Superior temporal gyrus (tissue), 1 donor: ENCODE results near the gene MCRS1.

Experiments
- DNase-seq: peaks from one replicate; pipeline ENCODE4 v3.0.0-alpha.2; 2016; ENCODE audit errors: extremely low spot score

The MCRS1 gene

DNA sequence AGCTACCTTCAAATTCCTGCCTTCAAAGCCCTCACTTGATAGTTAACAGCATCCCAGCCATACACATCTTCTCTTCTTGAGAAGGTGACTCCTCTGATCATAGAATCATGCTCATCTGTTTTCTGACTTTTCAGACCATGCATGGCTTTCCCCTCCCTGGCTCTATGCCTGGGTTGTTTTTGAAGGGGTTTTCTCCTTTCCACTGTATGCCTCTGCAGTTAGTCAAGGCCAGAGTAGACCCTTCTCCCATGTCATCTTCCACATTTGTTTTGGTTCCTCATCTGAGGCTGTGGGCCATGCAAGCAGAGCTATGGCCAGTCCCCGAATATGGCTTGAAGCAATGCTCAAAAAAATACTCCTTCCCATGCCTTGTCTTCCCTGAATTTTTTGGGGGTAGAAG lies 14.3 kb upstream of the MCRS1 start:
- no peak for DNase-seq

DNA sequence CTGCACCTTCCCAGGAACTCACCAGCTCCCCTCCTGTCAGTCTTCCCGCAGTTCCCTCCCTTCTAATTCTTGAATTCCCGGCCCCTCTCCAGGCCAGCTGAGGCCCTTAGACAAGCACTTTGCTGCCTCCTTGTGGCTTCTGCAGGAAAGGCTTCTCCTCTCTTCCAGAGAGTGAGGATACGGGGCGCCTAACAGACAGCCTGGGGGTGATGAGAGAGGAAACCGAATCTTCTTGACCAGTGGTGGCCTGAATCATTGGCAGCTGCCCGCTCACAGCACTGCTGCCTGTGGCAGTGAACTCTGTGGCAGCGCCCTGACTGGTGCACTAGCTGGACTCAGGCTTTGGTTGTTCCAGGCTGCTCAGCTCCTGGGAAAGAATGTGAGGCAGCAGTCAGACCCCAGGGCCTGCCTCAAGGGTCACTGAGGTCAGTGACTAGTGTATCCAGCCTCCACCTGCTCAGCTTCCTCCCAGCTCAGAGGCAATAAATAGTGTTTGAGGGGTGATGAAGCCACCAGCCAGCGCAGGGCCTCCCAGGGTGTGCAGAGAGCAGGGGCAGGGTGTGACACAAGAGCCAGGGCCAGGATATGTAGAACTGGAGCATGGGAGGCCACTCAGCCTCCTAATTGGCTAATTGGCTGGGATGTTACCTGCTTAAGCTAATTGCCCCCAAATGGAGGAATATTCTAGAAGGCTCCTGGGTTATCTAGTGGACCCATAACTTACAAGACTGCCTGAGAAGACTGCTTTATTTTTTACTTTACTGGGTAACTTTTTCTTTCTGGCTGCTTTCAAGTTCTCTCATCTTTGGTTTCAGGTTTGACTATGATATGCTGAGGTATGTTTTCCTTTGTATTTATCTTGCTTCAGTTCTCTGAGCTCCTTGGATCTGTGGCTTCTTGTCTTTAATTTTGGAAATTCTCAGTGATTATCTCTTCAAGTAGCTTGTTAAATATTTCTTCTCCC lies 12.9 kb upstream of the MCRS1 start:
- peak; percentile 89 for DNase-seq

- no peak for DNase-seq
Measured at GRCh38 chr12:49578471-49579112, 10.7 kb upstream of the MCRS1 start.

- no peak for DNase-seq
Measured at GRCh38 chr12:49577589-49578315, 9.8 kb upstream of the MCRS1 start.

GRCh38 chr12:49568442-49569162 lies 660 bp upstream of the MCRS1 start:
- DNase-seq: no peak

GRCh38 chr12:49567302-49567610 lies 686 bp downstream of the MCRS1 start:
- no peak for DNase-seq

GRCh38 chr12:49566361-49566760 lies 1.6 kb downstream of the MCRS1 start:
- DNase-seq: no peak

- DNase-seq: no peak
Measured at GRCh38 chr12:49565406-49566265, 2.3 kb downstream of the MCRS1 start.

- peak; percentile 54 for DNase-seq
Measured at GRCh38 chr12:49564686-49565405, 3.1 kb downstream of the MCRS1 start.

DNA sequence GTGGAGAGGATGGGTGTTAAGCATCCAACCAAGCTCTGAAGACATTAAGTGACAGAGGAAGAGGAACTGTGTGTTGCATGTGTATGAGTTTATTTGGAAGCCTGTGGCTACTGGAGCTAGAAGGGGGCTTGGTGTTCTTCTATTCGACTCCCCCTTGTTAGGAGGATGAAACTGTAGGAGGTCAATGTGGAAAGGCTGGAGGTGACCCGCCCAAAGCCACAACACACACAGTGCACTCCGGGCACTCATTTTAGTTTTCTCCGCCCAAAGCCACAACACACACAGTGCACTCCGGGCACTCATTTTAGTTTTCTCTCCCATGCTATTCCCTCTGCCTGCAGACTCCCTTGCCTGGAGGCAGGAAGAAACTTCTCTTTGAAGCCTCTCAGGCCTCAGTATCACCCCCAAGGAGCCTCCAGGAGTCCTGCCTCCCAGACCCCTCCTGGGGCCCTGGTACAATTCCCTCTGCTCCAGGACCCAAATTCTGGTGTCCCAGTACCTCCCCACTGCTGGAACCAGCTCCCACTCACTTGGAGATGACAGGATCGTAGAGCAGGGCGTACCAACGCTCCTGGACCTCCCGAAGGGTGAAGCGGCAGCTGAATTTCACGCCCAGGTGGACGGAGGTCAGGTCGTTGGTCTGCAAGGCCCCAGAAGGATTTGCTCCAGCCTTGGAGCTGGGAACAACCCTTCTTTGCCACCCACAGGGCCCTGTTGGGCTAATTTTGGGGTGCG lies 3.8 kb downstream of the MCRS1 start:
- no peak for DNase-seq

GRCh38 chr12:49562831-49563230 lies 5.1 kb downstream of the MCRS1 start:
- no peak for DNase-seq

- no peak for DNase-seq
Measured at GRCh38 chr12:49562233-49562632, 5.7 kb downstream of the MCRS1 start.

- DNase-seq: no peak
Measured at GRCh38 chr12:49560695-49561094, 7.2 kb downstream of the MCRS1 start.

DNA sequence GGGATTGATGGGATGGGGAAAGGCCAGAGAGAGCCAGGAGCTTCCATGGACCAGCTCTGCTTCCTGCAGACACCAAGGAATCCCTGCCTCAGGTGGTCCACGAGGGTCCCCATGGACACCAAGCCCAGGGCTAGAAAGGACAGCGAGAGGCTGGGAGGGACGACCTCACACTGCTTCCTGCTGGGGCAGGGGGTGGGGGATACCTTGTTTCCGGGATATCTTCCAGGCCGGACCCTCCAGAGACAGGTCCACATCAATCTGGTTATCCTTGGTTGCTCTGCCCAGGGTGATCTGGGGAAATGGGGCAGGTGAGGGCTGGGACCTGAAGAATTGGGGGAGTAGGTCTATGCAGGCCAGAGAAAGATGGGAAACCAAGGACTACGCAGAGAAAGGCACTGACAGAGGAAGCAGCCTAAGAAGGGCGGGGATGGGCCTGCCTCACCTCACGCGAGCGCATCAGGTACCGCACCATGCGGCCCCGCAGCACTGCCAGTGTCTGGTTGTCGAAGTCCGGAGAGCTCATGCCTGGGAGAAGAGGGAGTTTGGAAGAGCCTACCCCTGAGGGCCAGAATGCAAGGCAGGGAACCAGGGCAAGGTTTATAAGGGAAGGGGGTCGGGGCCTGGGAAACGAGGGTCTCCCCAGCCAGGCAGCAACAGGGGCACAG lies 8.8 kb downstream of the MCRS1 start:
- no peak for DNase-seq

DNA sequence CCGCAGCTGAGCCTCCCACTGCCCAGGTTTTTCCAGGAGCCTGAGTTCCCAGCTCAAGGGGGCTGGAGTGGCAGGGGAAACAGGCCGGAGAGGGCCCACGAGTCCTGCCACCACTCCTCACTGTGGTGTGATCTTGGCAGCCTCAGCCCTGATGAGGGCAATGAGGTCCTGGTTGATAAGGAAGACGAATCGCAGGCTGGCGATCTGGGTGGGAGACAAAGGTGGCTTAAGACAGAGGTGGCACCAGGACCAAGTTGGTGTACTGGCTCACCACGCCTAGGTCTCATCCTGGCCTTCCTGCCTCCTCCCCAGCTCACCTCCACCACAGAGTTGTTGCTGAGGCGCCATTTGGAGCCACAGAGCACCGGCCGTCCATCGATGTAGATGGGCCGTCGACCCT lies 9.4 kb downstream of the MCRS1 start:
- no peak for DNase-seq

- no peak for DNase-seq
Measured at GRCh38 chr12:49557917-49558215, 10.1 kb downstream of the MCRS1 start.

GRCh38 chr12:49557187-49557916 lies 10.6 kb downstream of the MCRS1 start:
- no peak for DNase-seq

GRCh38 chr12:49556391-49557186 lies 11.4 kb downstream of the MCRS1 start:
- DNase-seq: no peak
